AG04449 (cell line): ENCODE results near the gene CABLES2.

Source experiments
- CTCF ChIA-PET: fragments of 350-600 bp; formaldehyde crosslinking; extraction: SDS; loops from one replicate; lab custom pipeline; 2021; ENCODE audit warnings: antibody characterized with exemption; lab: Yijun Ruan, JAX
- POLR2A ChIA-PET: fragments of 400-600, 350-600 bp; formaldehyde crosslinking; extraction: SDS; loops from one replicate; lab custom pipeline; 2020; ENCODE audit warnings: antibody characterized with exemption, inconsistent platforms; lab: Yijun Ruan, JAX
- DNase-seq: peaks from one replicate; pipeline ENCODE4 v3.0.0-alpha.2; 2010; ENCODE audit warnings: low read depth, low spot score
- H3K4me3 ChIP-seq: 2 replicates; pipeline ENCODE4 v1.5.1; 2011; ENCODE audit warnings: low read depth, mild to moderate bottlenecking, control low read depth, low read length
- CTCF ChIP-seq: IDR thresholded peaks from one replicate; pipeline ENCODE4 v1.5.1; 2011; ENCODE audit warnings: mild to moderate bottlenecking, moderate library complexity, low read length, control low read depth, inconsistent platforms; ENCODE audit not compliant: insufficient read depth; ENCODE audit errors: missing control alignments

Gene CABLES2

GRCh38 chr20:62359043-62359490, 48.0 kb downstream of the CABLES2 start:
- no peak for TF ChIP-seq CTCF
- ChIA-PET POLR2A (no interaction called here), CTCF (no interaction called here)
- DNase-seq: no peak
- no peak overlapping the region for H3K4me3 ChIP-seq

DNA sequence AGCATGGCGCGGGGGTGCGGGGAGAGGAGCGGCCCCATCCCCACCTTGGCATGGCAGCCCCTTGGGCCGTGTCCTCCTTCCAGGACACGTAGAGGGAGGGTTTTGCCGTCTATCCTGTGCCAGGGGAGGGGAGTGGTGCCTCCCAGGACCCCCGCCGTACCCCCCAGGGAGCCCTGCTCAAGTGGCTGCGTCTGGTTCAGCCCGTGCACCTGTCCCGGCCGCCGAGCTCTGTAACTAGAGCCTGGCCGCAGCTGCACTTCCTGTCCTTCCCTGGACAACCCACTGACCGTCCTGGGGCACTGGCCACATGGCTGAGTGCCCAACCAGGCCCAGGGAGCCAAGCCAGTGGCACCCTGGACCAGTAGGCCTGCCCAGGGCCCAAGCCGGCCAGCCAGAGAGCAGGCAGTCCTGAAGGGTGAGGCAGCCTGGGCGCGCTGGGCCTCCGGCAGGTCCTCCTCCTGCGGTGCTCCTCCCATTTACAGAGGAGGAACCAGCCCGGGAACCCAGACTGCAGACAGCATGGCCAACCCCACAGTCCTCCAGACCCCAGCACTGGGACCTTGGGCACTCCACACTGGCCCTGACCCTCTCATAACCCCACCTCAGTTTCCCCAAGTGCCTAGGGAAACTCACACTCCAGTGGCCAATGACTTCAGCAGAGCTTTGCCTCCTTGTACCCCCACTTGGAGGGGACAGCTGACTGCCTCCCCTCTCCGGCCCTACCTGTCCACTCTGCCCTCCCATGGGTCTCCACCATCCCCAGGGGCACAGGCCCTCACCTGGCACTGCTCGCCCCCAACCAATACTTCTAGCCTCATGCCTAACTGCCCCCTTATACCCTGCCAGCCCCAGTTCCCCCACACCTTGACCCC, 48.7 kb downstream of the CABLES2 start:
- no peak for TF ChIP-seq CTCF
- CTCF ChIA-PET: interaction anchor here (0.7 to 1.4 kb wide), 2 partner anchors 10 to 17 kb away, joined by 4 read pairs; no protein-coding TSS in a partner anchor
- DNase-seq: no peak

DNA sequence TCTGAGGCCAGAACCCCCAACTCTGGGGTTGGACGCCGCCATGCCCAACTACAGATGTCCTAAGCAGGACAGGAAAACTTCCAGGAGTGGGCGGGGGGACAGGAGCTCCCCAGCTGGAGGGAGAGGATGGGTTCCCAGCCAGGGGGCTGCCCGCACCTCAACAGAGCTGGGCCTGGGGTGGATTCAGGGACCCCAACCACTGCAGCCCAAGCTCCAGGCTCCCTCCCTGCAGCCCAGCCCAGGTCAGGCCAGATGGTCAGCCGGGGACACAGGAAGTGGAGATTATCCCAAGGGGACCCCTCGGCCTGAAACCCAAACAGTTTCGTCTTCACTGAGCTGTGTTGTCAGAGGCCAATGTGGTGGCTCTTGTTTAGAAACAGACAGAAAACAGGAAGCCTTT, 49.4 kb downstream of the CABLES2 start:
- H3K4me3 ChIP-seq: no peak overlapping the region
- CTCF ChIA-PET: interaction anchor here (0.7 to 2.2 kb wide), 3 partner anchors 11 to 25 kb away, joined by 4 to 7 read pairs (median 4); no protein-coding TSS in a partner anchor
- DNase-seq: no peak
- POLR2A ChIA-PET: no interaction called here
- TF ChIP-seq CTCF: no peak

More for the DNA sequence above, 48.7 kb downstream of the CABLES2 start:
- no peak overlapping the region for H3K4me3 ChIP-seq
- POLR2A ChIA-PET: no interaction called here

DNA sequence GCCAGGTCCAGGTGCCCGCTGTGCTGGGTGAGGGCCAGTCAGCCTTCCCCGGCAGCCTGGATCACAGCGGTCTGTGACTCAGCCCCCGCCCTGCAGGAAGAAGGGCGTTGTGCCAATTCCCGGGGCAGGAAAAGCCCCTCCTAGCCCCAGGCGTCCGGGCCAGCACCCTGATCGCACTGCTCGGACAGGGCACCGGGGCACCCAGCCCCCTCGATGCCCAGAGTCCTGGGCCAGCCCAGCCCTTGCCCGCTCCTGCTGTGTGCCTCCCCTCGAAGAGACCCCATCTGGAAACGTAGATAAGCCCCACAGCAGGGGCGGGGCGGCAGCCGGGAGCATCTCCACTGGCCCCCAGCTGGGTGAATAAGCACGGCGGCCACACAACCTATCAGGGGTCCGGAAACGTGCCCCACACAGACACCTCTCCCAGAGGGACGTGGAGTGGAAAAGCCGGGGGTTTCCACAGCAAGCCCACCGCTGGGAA, 49.9 kb downstream of the CABLES2 start:
- DNase-seq: no peak
- H3K4me3 ChIP-seq: no peak overlapping the region
- ChIA-PET CTCF (interaction anchor here (1.4 to 2.2 kb wide), 3 partner anchors 11 to 26 kb away, joined by 4 to 7 read pairs (median 5); no protein-coding TSS in a partner anchor), POLR2A (no interaction called here)
- no peak for TF ChIP-seq CTCF

GRCh38 chr20:62356589-62357186, 50.4 kb downstream of the CABLES2 start:
- POLR2A ChIA-PET: no interaction called here
- CTCF ChIA-PET: interaction anchor here (1.4 to 2.2 kb wide), 3 partner anchors 12 to 26 kb away, joined by 4 to 7 read pairs (median 5); no protein-coding TSS in a partner anchor
- DNase-seq: no peak

More at GRCh38 chr20:62356589-62357186, 50.4 kb downstream of the CABLES2 start:
- no peak for TF ChIP-seq CTCF
- no peak overlapping the region for H3K4me3 ChIP-seq
